Activated naive CD4-positive, alpha-beta T cell (primary cell): ENCODE results near the gene DDX24.

Source experiments
- DNase-seq, 4 experiments: peaks; one replicate each; lab custom pipeline; 2025; lab: John Stamatoyannopoulos, UW

Gene DDX24

GRCh38 chr14:94048691-94049624 lies 32.0 kb downstream of the DDX24 start:
- DNase-seq, result no peak

DNA sequence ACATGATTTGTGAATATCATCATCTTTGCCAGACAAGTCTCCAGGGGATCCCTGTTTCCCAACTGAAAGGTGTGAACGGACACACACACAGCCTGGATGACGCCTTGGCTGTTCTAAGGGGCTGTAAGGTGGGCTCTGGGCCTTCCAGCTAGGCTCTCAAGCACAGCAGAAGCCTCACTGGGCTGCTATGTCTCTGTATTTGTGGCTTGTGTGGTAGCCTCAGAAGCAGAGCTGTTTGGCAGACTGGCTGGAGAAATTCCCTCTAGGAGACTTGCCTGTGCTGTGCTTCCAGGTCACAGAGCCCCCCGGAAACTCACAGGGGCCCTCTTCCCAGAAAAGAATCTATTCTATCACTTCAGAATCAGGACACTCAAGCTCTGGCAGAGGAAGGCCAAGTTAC lies 33.4 kb downstream of the DDX24 start:
- no peak for DNase-seq

DNA sequence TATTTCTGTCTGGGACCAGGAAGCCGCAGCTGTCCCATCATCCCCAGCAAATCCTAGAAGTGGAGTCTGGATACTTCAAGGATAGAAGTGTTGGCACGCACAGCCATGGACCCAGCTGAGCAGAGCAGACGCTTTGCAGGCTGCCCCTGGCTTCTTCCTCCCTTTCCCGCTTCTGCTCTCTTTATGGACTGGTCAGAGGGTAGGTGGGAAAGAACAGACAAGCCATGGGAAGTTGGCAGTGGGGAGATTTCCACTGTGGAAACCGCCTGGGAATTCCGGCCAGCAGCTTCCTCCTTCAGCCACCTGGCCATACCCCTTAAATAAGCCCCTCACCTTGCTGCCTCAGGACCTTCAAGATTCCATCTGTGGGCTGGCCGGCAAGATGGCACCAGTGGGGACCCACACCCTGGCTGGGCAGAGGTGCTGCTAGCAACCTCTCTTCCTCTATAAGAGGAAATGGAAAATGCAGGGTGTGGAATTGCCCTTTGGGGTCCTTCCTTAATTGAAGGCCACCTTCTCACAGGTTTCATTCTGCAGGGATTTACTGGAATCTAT lies 34.2 kb downstream of the DDX24 start:
- no peak for DNase-seq

DNA sequence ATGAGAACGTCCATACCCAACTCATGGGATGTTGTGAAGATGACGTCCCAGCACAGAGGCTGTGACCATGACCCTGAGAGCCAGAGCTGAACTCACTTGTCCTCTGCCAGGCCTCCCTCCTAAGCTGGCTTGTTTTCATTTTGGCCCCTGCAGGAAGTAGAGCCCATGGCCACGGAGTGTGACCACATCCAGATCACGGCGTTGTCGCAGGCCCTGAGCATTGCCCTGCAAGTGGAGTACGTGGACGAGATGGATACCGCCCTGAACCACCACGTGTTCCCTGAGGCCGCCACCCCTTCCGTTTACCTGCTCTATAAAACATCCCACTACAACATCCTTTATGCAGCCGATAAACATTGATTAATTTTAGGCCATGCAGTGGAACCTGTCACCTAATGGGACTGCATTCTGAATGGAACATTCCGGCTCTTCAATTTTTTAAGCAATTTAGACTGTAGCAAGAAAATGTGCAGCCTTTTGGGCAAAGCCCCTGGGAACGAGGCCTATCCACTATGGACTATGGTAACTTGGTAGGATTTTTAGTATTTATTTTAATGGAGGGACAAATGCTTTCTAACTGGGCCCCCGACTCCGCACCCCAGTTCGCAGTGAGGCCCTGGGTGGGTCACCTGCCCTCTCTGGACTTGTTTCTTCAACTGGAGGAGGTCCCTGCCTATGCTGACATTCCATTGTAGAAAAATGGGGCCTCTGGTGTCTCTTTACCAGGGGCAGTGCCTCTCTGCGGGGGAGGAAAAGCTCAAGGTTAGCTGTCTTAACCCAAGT lies 35.2 kb downstream of the DDX24 start:
- no peak for DNase-seq

- no peak for DNase-seq
Observed at GRCh38 chr14:94045101-94045500, 35.9 kb downstream of the DDX24 start.

- DNase-seq, result no peak
Observed at GRCh38 chr14:94044476-94045091, 36.4 kb downstream of the DDX24 start.

- no peak for DNase-seq
Observed at GRCh38 chr14:94043756-94044475, 37.1 kb downstream of the DDX24 start.

DNA sequence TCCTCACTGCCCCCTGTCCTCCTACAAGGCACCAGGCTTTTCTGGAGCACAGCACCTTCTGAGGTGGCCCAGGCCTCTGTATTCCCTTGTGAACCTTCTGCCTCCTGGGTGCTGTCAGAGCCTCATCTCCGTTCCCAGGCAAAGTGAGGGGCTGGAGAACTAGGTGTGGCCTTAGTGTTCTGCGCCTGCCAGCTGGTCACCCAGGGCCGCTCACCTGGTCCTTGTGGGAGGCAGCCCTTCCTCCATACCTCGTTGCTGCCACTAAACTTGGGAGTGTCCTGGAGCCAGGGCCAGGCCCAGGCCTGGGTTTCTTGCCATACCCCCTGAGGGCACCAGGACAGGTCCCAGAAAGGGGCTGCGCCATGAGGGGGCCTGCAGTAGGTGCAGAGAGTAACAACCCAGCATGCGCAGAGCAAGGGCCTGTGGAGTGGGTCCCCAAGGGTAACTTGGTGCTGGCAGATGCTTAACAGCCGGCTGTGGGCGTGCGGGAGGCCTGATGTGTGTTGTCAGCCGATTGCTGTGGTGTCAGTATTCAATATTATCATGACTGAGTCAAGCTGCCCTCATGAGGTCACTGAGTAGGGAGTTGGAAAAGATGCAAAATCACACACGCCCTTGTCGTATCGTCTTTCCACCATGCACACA lies 37.8 kb downstream of the DDX24 start:
- DNase-seq, result no peak

- no peak for DNase-seq
Observed at GRCh38 chr14:94042433-94043091, 38.4 kb downstream of the DDX24 start.

DNA sequence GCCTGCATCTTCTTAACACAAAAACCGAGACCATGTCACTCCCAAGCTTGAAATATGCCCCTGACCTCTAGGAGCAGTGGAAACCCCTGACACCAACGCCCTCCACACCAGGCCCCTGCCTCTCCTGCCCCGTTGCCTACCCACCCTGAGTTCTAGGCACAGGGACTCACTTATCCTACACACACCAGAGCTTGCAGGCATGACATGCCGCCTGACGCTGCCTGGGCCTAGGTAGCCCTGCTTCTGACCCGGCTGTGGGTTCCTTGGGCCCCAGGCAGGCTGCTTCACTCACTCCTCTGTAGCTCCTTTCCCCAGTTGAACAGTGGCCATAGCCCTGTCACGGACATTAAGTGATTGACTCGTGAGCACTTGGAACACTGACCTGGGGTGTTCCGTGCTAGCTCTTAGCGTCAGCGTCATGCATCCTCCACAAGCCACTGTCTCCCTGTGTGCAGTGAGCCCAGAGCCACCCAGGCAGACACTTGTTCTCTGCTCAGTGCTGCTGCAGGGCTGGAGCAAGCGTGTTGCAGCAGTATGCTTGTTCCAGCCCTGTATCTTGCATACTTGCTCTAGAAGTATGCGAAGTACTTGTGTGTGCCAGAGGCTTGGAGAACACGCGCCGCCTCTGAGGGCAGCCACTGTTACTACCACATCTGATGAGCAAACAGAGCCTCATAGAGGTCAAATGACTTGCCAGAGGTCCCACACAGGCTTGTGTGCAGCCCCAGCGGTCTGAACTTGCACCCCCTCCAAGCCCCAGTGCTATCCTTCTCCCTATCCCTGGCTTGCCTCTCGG lies 39.3 kb downstream of the DDX24 start:
- DNase-seq, result no peak

DNA sequence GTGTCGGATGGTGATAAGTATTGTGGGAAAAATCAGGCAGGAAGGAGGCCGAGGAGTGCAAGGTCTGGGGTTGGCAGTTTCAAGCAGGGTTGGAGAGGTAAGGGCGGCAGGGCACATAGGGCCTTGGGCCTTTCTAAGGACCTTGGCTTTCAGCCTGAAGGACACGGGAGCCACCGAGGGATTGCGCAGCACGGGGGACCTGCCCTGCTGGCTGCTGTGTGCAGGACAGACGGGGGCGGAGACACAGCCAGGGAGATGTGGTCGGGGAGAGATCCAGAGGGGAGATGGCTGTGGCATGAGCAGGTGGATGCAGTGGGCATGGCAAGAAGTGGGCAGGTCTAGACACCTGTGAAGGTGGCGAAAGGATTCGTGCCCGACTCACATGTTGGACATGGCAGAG lies 40.2 kb downstream of the DDX24 start:
- no peak for DNase-seq

- no peak for DNase-seq
Observed at GRCh38 chr14:94040247-94040646, 40.8 kb downstream of the DDX24 start.

DNA sequence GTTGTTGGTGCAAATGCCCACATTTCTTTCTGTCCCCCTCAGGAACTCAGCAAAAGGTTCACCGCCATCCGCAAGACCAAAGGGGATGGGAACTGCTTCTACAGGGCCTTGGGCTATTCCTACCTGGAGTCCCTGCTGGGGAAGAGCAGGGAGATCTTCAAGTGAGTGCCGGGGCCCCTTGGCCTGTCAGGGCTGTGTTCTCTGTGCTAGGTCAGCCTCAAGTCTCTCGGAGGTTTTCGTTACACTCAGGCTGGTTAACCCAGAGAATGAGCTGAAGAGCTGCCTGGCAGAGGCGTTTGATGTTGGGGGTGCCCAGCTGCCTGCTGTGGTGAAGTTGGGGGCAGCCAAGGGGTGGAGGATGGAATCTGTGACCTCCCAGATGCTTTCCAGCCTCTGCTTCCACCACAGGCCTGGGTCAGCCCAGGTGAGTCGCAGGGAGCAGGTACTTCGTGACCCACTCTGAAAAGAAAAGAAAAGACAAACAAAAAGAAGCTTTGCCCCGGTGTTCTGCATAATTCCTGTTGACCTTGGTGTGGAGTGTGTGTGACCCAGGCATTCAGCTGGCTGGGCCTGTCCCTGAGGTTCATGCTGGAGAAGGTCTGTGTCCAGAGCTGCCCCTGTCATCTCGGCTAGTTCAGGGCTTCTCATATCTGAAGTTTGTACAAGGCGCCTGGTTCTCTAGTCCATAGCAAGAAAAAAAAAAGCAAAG lies 41.9 kb downstream of the DDX24 start:
- no peak for DNase-seq

- no peak for DNase-seq
Observed at GRCh38 chr14:94038510-94038909, 42.5 kb downstream of the DDX24 start.

DNA sequence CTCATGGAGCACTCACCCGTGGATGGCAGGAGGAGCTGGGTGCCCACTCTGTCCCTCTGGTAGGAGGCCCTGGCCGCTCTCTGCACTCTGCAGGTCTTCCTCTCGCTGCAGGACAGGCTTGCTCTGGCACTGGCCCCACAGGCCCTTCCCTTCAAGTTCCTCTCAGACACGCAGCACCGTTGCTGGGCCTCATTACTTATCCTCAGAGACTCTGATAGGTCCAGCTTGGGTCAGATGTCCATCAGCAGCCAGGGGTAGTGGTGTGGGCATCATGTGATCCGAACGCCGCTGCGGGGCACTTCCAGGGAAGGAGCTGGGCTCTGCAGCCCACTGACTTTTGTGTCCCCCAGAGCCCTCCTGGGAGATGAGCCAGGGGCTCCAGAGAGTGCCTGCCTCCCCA lies 43.0 kb downstream of the DDX24 start:
- no peak for DNase-seq

- peak; percentile 38 to 65 (median 56) for DNase-seq
Observed at GRCh38 chr14:94036313-94037167, 44.5 kb downstream of the DDX24 start.

GRCh38 chr14:94034886-94035285 lies 46.1 kb downstream of the DDX24 start:
- no peak for DNase-seq

- no peak for DNase-seq
Observed at GRCh38 chr14:94031883-94032279, 49.1 kb downstream of the DDX24 start.
